Measurements from ENCODE around the gene VPS16.

DNA sequence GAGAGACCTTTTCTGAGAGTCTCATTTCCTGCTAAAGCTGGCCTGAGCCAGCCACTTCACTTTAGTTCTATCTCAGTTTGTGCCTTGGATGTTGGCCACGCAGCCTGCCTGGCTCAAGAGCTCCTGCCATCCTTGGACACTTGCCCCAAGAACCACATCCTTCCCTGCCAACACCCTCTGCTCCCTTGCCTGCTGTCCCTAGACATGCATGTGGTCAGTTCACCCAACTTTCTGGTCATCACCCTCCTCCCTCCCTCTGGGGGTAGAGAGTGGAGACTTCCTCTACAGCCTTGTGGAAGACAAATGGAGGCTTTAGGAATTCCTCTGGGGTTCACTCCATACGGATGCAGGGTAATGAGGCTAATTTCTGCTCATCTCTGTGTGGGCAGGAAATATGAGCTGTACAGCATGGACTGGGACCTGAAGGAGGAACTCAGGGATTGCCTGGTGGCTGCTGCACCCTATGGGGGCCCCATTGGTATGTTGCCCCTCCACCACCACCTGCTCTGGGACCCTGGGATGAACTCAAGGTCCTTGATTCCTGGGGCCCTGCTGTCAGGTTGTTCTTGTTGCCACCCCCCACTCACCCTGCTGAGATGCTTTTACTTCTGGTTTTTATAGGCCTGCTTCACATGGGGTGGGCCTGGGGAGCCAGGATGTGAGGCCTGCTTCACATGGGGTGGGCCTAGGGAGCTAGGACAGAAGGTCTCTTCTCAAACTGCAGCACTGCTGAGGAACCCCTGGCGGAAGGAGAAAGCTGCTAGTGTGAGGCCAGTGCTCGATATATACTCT, 19.0 kb downstream of the VPS16 start:
- TF ChIP-seq, protein P1, sequence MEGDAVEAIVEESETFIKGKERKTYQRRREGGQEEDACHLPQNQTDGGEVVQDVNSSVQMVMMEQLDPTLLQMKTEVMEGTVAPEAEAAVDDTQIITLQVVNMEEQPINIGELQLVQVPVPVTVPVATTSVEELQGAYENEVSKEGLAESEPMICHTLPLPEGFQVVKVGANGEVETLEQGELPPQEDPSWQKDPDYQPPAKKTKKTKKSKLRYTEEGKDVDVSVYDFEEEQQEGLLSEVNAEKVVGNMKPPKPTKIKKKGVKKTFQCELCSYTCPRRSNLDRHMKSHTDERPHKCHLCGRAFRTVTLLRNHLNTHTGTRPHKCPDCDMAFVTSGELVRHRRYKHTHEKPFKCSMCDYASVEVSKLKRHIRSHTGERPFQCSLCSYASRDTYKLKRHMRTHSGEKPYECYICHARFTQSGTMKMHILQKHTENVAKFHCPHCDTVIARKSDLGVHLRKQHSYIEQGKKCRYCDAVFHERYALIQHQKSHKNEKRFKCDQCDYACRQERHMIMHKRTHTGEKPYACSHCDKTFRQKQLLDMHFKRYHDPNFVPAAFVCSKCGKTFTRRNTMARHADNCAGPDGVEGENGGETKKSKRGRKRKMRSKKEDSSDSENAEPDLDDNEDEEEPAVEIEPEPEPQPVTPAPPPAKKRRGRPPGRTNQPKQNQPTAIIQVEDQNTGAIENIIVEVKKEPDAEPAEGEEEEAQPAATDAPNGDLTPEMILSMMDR (optimal IDR thresholded peaks at IDR 0.05 in 1 of 3, IDR thresholded peaks at IDR 0.05 in 1 of 3, conservative IDR thresholded peaks at IDR 0.05 in 1 of 3; ENCODE audit: extremely low read depth in 1 of 3, insufficient read depth in 2 of 3, low read length in 3 of 3): no peak
- TF ChIP-seq EZH2 (IDR thresholded peaks at IDR 0.05; ENCODE audit: low read length): no peak

Measured in keratinocyte (primary cell).